Kidney (tissue), 14 donors: ENCODE results near the gene ABLIM3. TPM values are rescaled to one million over a fixed set of nuclear protein-coding genes. Genes with fewer than 3 reads are reported as not detected.

Experiments
- DNase-seq, 5 donors: peaks; one replicate each; pipeline ENCODE4 v3.0.0-alpha.2; 2013 to 2020
- FAIRE-seq: peaks from 2 replicates; lab custom pipeline; 2012; peaks lifted over from hg19 to GRCh38; lab: Jason Lieb, UNC
- H3K27ac ChIP-seq, 2 donors: one replicate each; pipeline ENCODE4 v1.7.0; 2013; ENCODE audit warnings: low read depth in 2 of 2, low read length in 2 of 2, inconsistent platforms in 1 of 2
- H3K27me3 ChIP-seq: one replicate; pipeline ENCODE4 v1.7.1; 2013; ENCODE audit warnings: low read length, inconsistent platforms; ENCODE audit not compliant: control insufficient read depth, insufficient read depth
- H3K36me3 ChIP-seq, 3 donors: one replicate each; pipeline versions ENCODE4 v1.7.0 to v1.7.1; 2013; ENCODE audit warnings: low read length in 3 of 3, control low read depth in 1 of 3, inconsistent platforms in 1 of 3; ENCODE audit not compliant: insufficient read depth in 3 of 3, control insufficient read depth in 2 of 3
- H3K4me1 ChIP-seq, 3 donors: one replicate each; pipeline versions ENCODE4 v1.7.0 to v1.7.1; 2013; ENCODE audit warnings: low read length in 3 of 3, inconsistent platforms in 1 of 3, low read depth in 1 of 3; ENCODE audit not compliant: control insufficient read depth in 2 of 3, insufficient read depth in 2 of 3
- H3K4me3 ChIP-seq, 3 donors: one replicate each; pipeline versions ENCODE4 v1.7.0 to v1.8.1; 2013; ENCODE audit warnings: low read length in 3 of 3, control low read depth in 1 of 3, inconsistent platforms in 1 of 3
- H3K9ac ChIP-seq, 3 donors: one replicate each; pipeline versions ENCODE4 v1.7.0 to v1.7.1; 2013; ENCODE audit warnings: low read length in 3 of 3, control low read depth in 1 of 3, inconsistent platforms in 1 of 3
- H3K9me3 ChIP-seq, 3 donors: one replicate each; pipeline versions ENCODE4 v1.7.0 to v1.7.1; 2013; ENCODE audit warnings: low read length in 3 of 3, control low read depth in 1 of 3, inconsistent platforms in 1 of 3; ENCODE audit not compliant: control insufficient read depth in 2 of 3, insufficient read depth in 1 of 3
- intact Hi-C: fragments of 100-400 bp; cut with DNase I; formaldehyde crosslinking; loops from one replicate; pipeline ENCODE4 v1.11.1; 2022
- polyA plus RNA-seq: library from polyadenylated mRNA; stranded (reverse); fragments of 350-450 nt; fragmentation: Illumina TruSeq; extraction: RNeasy Lipid Tissue Mini Kit (QIAGEN cat#74804); gene quantifications from one replicate; pipeline ENCODE4 v1.2.3, GENCODE V29; 2014; ENCODE audit warnings: low read depth, low replicate concordance; ENCODE audit not compliant: insufficient read depth
- total RNA-seq: library from RNA; stranded (reverse); fragmentation: NEBNext Ultra II Directional; extraction: Animal tissue kit (Norgen Biotek cat#: 25700); gene quantifications from one replicate; pipeline ENCODE4 v1.2.1, GENCODE V29; 2021
- TF ChIP-seq, protein P1 (sequence below): IDR thresholded peaks from 3 replicates; pipeline ENCODE4 v1.5.1; 2012; ENCODE audit warnings: mild to moderate bottlenecking, moderate library complexity, borderline replicate concordance; ENCODE audit not compliant: insufficient read depth; ENCODE audit errors: extremely low read depth
- donor health status: control.
- donor health status: control.
- donor health status: control.
- donor health status: control.
- donor health status: control.
- donor health status: DM: yes; HTN: yes; CAD: no.
- donor health status: Normal renal cell carcinoma (clear cell type).

Gene ABLIM3
- total and polyA plus RNA-seq, 2 donors from 2014 or later, result 20.1 to 21.7 TPM

GRCh38 chr5:149237662-149238061, 96.4 kb downstream of the ABLIM3 start:
- peaks cover 0 to 19% (median 6%) of the 10 kb centered on the region in 3 donors for H3K36me3 ChIP-seq
- no peak for FAIRE-seq

GRCh38 chr5:149238540-149238939, 97.2 kb downstream of the ABLIM3 start:
- H3K27ac ChIP-seq, result no peak overlapping the region
- no peak overlapping the region for H3K4me3 ChIP-seq
- H3K9ac ChIP-seq, result no peak overlapping the region
- intact Hi-C loops, result loop anchor here (10.0 kb wide), 1 partner anchor 104 kb away; no protein-coding TSS in a partner anchor
- no peaks in the 10 kb centered on the region for H3K4me1 ChIP-seq
- FAIRE-seq (no peak), DNase-seq (no peak)
- no peaks in the 10 kb centered on the region for H3K9me3 ChIP-seq
- H3K27me3 ChIP-seq, result no peaks in the 10 kb centered on the region
- peaks cover 0 to 19% (median 5%) of the 10 kb centered on the region in 3 donors for H3K36me3 ChIP-seq
- TF ChIP-seq, protein P1, sequence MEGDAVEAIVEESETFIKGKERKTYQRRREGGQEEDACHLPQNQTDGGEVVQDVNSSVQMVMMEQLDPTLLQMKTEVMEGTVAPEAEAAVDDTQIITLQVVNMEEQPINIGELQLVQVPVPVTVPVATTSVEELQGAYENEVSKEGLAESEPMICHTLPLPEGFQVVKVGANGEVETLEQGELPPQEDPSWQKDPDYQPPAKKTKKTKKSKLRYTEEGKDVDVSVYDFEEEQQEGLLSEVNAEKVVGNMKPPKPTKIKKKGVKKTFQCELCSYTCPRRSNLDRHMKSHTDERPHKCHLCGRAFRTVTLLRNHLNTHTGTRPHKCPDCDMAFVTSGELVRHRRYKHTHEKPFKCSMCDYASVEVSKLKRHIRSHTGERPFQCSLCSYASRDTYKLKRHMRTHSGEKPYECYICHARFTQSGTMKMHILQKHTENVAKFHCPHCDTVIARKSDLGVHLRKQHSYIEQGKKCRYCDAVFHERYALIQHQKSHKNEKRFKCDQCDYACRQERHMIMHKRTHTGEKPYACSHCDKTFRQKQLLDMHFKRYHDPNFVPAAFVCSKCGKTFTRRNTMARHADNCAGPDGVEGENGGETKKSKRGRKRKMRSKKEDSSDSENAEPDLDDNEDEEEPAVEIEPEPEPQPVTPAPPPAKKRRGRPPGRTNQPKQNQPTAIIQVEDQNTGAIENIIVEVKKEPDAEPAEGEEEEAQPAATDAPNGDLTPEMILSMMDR, result no peak

More at GRCh38 chr5:149237662-149238061, 96.4 kb downstream of the ABLIM3 start:
- Histone ChIP-seq H3K27ac (no peak overlapping the region), H3K9me3 (no peaks in the 10 kb centered on the region), H3K4me3 (no peak overlapping the region), H3K4me1 (no peaks in the 10 kb centered on the region), H3K9ac (no peak overlapping the region), H3K27me3 (no peaks in the 10 kb centered on the region)
- intact Hi-C loops, result loop anchor here (10.0 kb wide), 1 partner anchor 103 kb away; no protein-coding TSS in a partner anchor
- DNase-seq, result no peak
- TF ChIP-seq, protein P1, result no peak

- Histone ChIP-seq H3K4me3 (no peak overlapping the region), H3K4me1 (no peaks in the 10 kb centered on the region), H3K9ac (no peak overlapping the region), H3K27ac (no peak overlapping the region), H3K36me3 (peaks cover 0 to 10% (median 0%) of the 10 kb centered on the region in 3 donors), H3K9me3 (no peaks in the 10 kb centered on the region), H3K27me3 (no peaks in the 10 kb centered on the region)
- DNase-seq (no peak), FAIRE-seq (no peak)
- intact Hi-C loops, result loop anchor here (10.0 kb wide), 1 partner anchor 105 kb away; no protein-coding TSS in a partner anchor
- TF ChIP-seq, protein P1, result no peak
These were observed 98.6 kb downstream of the ABLIM3 start for GRCh38 chr5:149239917-149240316.
